ENCODE measurements around the gene CCP110. TPM values are rescaled to one million over a fixed set of nuclear protein-coding genes. Genes with fewer than 3 reads are reported as not detected.

CCP110 gene
- total RNA-seq, 2 experiments from 2014 or later: 24.2 to 25.8 TPM

DNA sequence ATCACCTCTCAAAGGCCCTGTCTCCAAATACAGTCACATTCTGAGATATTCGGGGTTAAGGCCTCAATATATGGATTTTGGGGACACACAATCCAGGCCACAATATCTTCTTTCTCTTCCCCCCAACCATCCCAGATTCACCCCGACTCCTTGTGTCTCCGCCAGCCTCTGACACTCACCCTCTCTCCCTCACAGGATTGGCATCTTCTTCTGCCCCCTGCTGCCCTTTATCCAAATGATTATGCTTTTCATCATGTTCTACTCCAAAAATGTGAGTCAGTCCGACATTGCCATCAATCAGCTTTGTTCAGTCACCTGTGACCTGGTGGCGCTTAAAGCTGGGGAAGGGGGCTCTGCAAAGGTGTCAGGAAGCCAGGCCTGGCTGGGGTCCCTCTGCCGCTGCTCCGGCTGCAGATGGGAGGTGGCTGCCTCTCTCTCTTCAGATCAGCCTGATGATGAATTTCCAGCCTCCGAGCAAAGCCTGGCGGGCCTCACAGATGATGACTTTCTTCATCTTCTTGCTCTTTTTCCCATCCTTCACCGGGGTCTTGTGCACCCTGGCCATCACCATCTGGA is 36.9 kb upstream of the CCP110 start:
- POLR2A ChIA-PET: no interaction called here
- Mint-ChIP-seq H3K27me3 (no peaks in the 10 kb centered on the region), H3K4me1 (ENCODE audit: low read depth) (no peaks in the 10 kb centered on the region), H3K27ac (no peak overlapping the region), H3K9me3 (no peaks in the 10 kb centered on the region), H3K36me3 (ENCODE audit: low read depth) (no peaks in the 10 kb centered on the region), H3K4me3 (no peak overlapping the region)
- intact Hi-C loops (cut with micrococcal nuclease): no loop called here
- no peak for ATAC-seq
- TF ChIP-seq, protein P1, sequence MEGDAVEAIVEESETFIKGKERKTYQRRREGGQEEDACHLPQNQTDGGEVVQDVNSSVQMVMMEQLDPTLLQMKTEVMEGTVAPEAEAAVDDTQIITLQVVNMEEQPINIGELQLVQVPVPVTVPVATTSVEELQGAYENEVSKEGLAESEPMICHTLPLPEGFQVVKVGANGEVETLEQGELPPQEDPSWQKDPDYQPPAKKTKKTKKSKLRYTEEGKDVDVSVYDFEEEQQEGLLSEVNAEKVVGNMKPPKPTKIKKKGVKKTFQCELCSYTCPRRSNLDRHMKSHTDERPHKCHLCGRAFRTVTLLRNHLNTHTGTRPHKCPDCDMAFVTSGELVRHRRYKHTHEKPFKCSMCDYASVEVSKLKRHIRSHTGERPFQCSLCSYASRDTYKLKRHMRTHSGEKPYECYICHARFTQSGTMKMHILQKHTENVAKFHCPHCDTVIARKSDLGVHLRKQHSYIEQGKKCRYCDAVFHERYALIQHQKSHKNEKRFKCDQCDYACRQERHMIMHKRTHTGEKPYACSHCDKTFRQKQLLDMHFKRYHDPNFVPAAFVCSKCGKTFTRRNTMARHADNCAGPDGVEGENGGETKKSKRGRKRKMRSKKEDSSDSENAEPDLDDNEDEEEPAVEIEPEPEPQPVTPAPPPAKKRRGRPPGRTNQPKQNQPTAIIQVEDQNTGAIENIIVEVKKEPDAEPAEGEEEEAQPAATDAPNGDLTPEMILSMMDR (IDR thresholded peaks at IDR 0.05): no peak
- DNase-seq: no peak
- CTCF ChIA-PET: no interaction called here

DNA sequence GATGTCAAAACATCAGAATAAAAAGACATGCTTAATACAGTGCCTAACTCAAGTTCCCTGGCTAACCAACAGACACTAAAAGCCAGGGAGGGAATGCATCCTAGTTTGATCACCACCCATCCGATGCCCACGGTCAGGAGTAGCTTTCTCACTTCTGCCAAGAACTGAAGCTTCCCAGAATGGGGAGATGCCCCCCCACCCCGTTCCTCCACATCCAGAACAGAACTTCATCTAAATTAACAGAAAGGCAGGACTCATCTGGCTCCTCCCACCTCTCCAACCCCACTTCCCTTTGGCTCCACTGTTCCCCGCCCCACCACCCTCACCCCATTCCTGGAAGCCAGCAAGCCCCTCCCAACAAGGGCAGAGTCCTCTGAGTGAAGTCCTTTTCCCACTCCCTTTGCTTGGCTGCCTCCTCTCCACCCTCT is 35.5 kb upstream of the CCP110 start:
- Mint-ChIP-seq H3K9me3 (no peaks in the 10 kb centered on the region), H3K36me3 (ENCODE audit: low read depth) (no peaks in the 10 kb centered on the region), H3K27ac (no peak overlapping the region), H3K27me3 (no peaks in the 10 kb centered on the region), H3K4me3 (no peak overlapping the region), H3K4me1 (ENCODE audit: low read depth) (no peaks in the 10 kb centered on the region)
- TF ChIP-seq, protein P1 (IDR thresholded peaks at IDR 0.05): no peak
- DNase-seq: no peak
- ChIA-PET CTCF (no interaction called here), POLR2A (no interaction called here)
- ATAC-seq: no peak
- intact Hi-C loops (cut with micrococcal nuclease): no loop called here

DNA sequence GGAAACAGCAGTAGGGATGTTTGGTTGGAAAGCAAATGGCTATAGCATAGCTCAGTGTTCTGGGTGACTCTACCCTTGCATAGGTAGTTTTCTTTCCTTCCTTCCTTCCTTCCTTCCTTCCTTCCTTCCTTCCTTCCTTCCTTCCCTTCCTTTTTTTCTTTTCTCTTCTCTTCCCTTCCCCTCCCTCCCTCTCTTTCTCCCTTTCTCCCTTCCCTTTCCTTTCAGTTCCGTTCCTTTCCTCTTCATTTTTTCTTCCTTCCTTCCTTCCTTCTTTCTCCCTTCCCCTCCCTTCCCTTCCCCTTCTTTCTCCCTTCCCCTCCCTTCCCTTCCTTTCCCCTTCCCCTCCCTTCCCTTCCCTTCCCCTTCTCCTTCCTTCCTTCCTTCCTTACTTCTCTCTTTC is 33.1 kb upstream of the CCP110 start:
- H3K36me3 Mint-ChIP-seq (ENCODE audit: low read depth): no peaks in the 10 kb centered on the region
- intact Hi-C loops (cut with micrococcal nuclease): no loop called here
- no peak overlapping the region for H3K27ac Mint-ChIP-seq
- H3K27me3 Mint-ChIP-seq: no peaks in the 10 kb centered on the region
- H3K4me3 Mint-ChIP-seq: no peak overlapping the region
- no peaks in the 10 kb centered on the region for H3K9me3 Mint-ChIP-seq
- TF ChIP-seq, protein P1 (IDR thresholded peaks at IDR 0.05): no peak
- ChIA-PET CTCF (no interaction called here), POLR2A (no interaction called here)
- ATAC-seq (no peak), DNase-seq (no peak)
- H3K4me1 Mint-ChIP-seq (ENCODE audit: low read depth): peaks cover 9% of the 10 kb centered on the region

DNA sequence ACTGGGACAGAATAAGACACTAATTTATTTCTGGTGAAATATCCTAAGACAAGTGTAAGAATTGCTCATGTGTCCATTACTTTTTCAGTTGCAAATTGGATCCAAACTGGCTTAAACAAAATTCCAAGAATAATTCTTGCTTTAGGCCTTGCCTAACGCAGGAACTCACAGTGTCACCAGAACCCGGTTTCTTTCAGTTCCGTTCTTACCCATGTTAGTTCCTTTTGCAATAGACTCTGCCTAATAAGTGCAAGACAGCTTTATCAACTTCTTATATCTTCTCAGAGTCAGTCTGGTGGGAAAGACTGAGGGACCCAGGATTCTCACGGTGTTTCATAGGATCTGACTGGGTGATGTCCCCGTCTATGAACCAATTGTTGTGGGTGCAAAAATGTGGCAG is 26.6 kb upstream of the CCP110 start:
- no peak overlapping the region for H3K27ac Mint-ChIP-seq
- no peaks in the 10 kb centered on the region for H3K27me3 Mint-ChIP-seq
- H3K4me3 Mint-ChIP-seq: no peak overlapping the region
- ChIA-PET POLR2A (no interaction called here), CTCF (no interaction called here)
- ATAC-seq: no peak
- DNase-seq: no peak
- intact Hi-C loops (cut with micrococcal nuclease): no loop called here
- TF ChIP-seq, protein P1 (IDR thresholded peaks at IDR 0.05): no peak
- no peaks in the 10 kb centered on the region for H3K9me3 Mint-ChIP-seq
- peaks cover 17% of the 10 kb centered on the region for H3K36me3 Mint-ChIP-seq (ENCODE audit: low read depth)
- H3K4me1 Mint-ChIP-seq (ENCODE audit: low read depth): peaks cover 9% of the 10 kb centered on the region

DNA sequence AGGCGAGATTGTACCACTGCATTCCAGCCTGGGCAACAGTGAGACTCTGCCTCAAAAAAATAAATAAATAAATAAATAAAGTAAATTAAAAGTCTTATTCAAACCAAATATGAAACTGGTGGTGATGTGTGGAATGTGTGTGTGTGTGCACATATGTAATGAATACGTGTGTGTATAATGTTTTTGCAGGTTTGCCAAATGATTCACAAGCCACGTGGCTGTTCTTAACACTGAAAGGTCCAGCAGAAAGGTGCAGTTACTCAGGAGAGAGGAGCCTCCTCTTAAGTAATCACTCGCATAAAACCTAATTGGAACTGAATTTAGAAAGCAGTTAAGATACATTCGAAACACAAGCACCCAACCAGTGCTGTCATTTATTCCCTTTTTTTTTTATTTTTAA is 24.7 kb upstream of the CCP110 start:
- ChIA-PET POLR2A (no interaction called here), CTCF (no interaction called here)
- H3K4me3 Mint-ChIP-seq: no peak overlapping the region
- no peaks in the 10 kb centered on the region for H3K9me3 Mint-ChIP-seq
- intact Hi-C loops (cut with micrococcal nuclease): no loop called here
- no peak for ATAC-seq
- no peak overlapping the region for H3K27ac Mint-ChIP-seq
- H3K27me3 Mint-ChIP-seq: no peaks in the 10 kb centered on the region
- TF ChIP-seq, protein P1 (IDR thresholded peaks at IDR 0.05): no peak
- H3K4me1 Mint-ChIP-seq (ENCODE audit: low read depth): peaks cover 2% of the 10 kb centered on the region
- DNase-seq: no peak
- H3K36me3 Mint-ChIP-seq (ENCODE audit: low read depth): peaks cover 27% of the 10 kb centered on the region
